Nephron (organoid): ENCODE results near the gene GADL1.

Source experiments
- H3K27ac Mint-ChIP-seq, 3 experiments: 2 replicates each; pipeline ENCODE4 v1.8.0; 2020; ENCODE audit warnings: mixed read lengths in 3 of 3, mild to moderate bottlenecking in 2 of 3, moderate library complexity in 1 of 3
- H3K27me3 Mint-ChIP-seq: 2 replicates; pipeline ENCODE4 v1.8.0; 2021; ENCODE audit warnings: low read depth, mild to moderate bottlenecking, moderate library complexity, mixed read lengths
- H3K36me3 Mint-ChIP-seq: 2 replicates; pipeline ENCODE4 v1.8.0; 2020; ENCODE audit warnings: low read depth, mixed read lengths
- H3K4me1 Mint-ChIP-seq: 2 replicates; pipeline ENCODE4 v1.8.0; 2020; ENCODE audit warnings: mixed read lengths
- H3K4me3 Mint-ChIP-seq, 3 experiments: 2 replicates each; pipeline ENCODE4 v1.8.0; 2020; ENCODE audit warnings: mild to moderate bottlenecking in 3 of 3, mixed read lengths in 3 of 3, moderate library complexity in 2 of 3
- H3K9me3 Mint-ChIP-seq: 2 replicates; pipeline ENCODE4 v1.8.0; 2020; ENCODE audit warnings: mixed read lengths
- TF ChIP-seq, protein P1 (sequence below), 3 experiments: fragments of 200-600 bp; sonication (generic); IDR thresholded peaks; one replicate each; pipeline ENCODE4 v1.5.0; 2021; ENCODE audit warnings: antibody characterized with exemption in 3 of 3; ENCODE audit not compliant: unreplicated experiment in 3 of 3

Gene GADL1

DNA sequence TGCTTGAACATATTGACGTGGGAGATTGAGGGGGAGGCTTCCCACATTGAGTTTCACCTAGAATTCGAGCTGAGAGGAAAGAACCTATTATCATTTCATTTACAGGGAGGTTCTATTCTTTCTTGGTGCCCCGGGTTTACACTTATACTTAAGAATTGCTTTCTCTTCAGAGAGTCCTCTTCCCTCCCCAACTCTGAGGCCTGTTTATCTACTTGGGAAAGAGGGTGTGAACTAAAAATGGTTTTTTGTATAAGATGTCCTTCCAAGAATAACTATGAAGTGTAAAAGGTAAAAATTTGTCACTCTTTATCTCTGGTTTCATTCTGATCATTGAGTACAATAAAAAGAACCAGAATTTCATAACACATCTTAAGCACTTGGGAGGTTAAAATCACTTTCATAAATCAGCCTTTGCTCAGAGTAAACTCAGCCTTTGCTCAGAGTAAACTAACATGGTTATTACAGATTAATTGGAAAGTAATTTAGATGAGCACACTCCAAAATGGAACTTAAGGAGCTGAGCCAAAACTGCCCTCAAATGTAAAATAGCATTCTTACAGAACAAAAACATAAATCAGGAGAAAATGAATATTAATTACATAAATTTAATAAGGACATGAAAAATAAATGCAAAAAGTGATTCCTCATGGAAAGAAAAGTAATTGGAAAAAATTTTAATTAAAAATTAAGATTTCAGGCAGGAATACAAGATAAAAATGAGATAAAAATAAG is 75.2 kb downstream of the GADL1 start:
- H3K9me3 Mint-ChIP-seq, result no peaks in the 10 kb centered on the region

GRCh38 chr3:30813734-30814133 is 80.7 kb downstream of the GADL1 start:
- Mint-ChIP-seq H3K4me1 (peaks cover 32% of the 10 kb centered on the region), H3K36me3 (no peaks in the 10 kb centered on the region), H3K9me3 (no peaks in the 10 kb centered on the region), H3K4me3 (no peak overlapping the region), H3K27me3 (no peaks in the 10 kb centered on the region), H3K27ac (no peak overlapping the region)
- TF ChIP-seq, protein P1, sequence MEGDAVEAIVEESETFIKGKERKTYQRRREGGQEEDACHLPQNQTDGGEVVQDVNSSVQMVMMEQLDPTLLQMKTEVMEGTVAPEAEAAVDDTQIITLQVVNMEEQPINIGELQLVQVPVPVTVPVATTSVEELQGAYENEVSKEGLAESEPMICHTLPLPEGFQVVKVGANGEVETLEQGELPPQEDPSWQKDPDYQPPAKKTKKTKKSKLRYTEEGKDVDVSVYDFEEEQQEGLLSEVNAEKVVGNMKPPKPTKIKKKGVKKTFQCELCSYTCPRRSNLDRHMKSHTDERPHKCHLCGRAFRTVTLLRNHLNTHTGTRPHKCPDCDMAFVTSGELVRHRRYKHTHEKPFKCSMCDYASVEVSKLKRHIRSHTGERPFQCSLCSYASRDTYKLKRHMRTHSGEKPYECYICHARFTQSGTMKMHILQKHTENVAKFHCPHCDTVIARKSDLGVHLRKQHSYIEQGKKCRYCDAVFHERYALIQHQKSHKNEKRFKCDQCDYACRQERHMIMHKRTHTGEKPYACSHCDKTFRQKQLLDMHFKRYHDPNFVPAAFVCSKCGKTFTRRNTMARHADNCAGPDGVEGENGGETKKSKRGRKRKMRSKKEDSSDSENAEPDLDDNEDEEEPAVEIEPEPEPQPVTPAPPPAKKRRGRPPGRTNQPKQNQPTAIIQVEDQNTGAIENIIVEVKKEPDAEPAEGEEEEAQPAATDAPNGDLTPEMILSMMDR (IDR thresholded peaks at IDR 0.05; ENCODE audit: unreplicated experiment in 3 of 3), result no peak

More for the DNA sequence above, 75.2 kb downstream of the GADL1 start:
- TF ChIP-seq, protein P1 (IDR thresholded peaks at IDR 0.05; ENCODE audit: unreplicated experiment in 3 of 3), result no peak
- Mint-ChIP-seq H3K27me3 (no peaks in the 10 kb centered on the region), H3K27ac (peak overlapping the region in 1 of 3 experiments; percentile 11), H3K4me1 (peaks cover 5% of the 10 kb centered on the region), H3K4me3 (no peak overlapping the region), H3K36me3 (no peaks in the 10 kb centered on the region)

- Mint-ChIP-seq H3K4me1 (peaks cover 38% of the 10 kb centered on the region), H3K27me3 (no peaks in the 10 kb centered on the region), H3K4me3 (peak overlapping the region in 1 of 3 experiments; percentile 33), H3K36me3 (no peaks in the 10 kb centered on the region), H3K9me3 (no peaks in the 10 kb centered on the region), H3K27ac (peak overlapping the region in 2 of 3 experiments; percentile 35 to 62)
- TF ChIP-seq, protein P1 (IDR thresholded peaks at IDR 0.05; ENCODE audit: unreplicated experiment in 3 of 3), result no peak
These were observed 83.2 kb downstream of the GADL1 start for GRCh38 chr3:30811151-30811795.

GRCh38 chr3:30810625-30811024 is 83.8 kb downstream of the GADL1 start:
- H3K27me3 Mint-ChIP-seq, result no peaks in the 10 kb centered on the region
- H3K4me1 Mint-ChIP-seq, result peaks cover 38% of the 10 kb centered on the region

GRCh38 chr3:30805695-30806094 is 88.8 kb downstream of the GADL1 start:
- H3K36me3 Mint-ChIP-seq, result no peaks in the 10 kb centered on the region
- TF ChIP-seq, protein P1 (IDR thresholded peaks at IDR 0.05; ENCODE audit: unreplicated experiment in 3 of 3), result no peak
- peaks cover 15% of the 10 kb centered on the region for H3K4me1 Mint-ChIP-seq
- no peaks in the 10 kb centered on the region for H3K9me3 Mint-ChIP-seq
- H3K4me3 Mint-ChIP-seq, result no peak overlapping the region
- no peaks in the 10 kb centered on the region for H3K27me3 Mint-ChIP-seq
- no peak overlapping the region for H3K27ac Mint-ChIP-seq

More at GRCh38 chr3:30810625-30811024, 83.8 kb downstream of the GADL1 start:
- TF ChIP-seq, protein P1 (IDR thresholded peaks at IDR 0.05; ENCODE audit: unreplicated experiment in 3 of 3), result no peak
- Mint-ChIP-seq H3K9me3 (no peaks in the 10 kb centered on the region), H3K27ac (peak overlapping the region; percentile 23 to 62 (median 35)), H3K4me3 (no peak overlapping the region), H3K36me3 (no peaks in the 10 kb centered on the region)
